Activated T-cell treated with anti-CD3 and anti-CD28 coated beads for 1 hour (primary cell): Measurements from ENCODE around the gene PHLDA1.
"Not testable (repeated sequence)": the region's sequence is repeated elsewhere in the genome, so short reads cannot be mapped to it uniquely, and the experiment has no call there.

Experiments used
- DNase-seq: peaks from one replicate; pipeline ENCODE4 v3.0.0-alpha.2; 2020; ENCODE audit warnings: low read depth

PHLDA1 gene

GRCh38 chr12:75985566-75985965, 46.0 kb downstream of the PHLDA1 start:
- no peak for DNase-seq

GRCh38 chr12:75984577-75985182, 46.9 kb downstream of the PHLDA1 start:
- DNase-seq, result no peak

- DNase-seq, result not testable (repeated sequence)
Observed at GRCh38 chr12:75983851-75984250, 47.7 kb downstream of the PHLDA1 start.

DNA sequence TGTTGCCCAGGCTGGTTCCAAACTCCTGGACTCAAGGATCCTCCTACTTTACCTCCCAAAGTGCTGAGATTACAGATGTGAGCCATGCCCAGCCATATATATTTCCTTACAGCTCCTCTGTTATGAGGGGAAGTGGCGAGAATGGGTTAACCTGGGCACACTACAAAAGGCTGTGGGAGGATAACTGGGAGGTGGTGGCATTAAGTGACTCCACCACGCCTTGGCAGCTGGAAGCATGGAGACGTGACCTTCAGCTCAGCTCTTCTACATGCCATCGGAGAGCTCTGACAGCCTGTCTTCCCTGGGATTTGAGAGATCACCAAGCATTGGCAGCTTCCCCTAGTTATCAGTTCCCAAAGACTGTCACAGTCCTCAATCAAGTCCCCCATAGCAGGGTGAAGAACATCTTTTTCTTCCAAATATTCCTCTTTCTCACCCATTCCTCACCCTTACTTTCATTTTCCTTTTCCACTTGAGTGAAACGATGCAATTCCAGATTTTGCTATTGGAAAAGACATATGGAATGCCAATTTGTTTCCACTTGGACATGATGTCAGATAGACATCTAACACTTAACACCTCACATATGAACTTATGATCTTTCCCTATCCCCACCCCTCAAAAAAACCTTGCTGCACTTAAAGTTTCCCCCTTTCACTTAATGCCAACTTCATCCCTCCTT, 48.5 kb downstream of the PHLDA1 start:
- DNase-seq, result no peak

DNA sequence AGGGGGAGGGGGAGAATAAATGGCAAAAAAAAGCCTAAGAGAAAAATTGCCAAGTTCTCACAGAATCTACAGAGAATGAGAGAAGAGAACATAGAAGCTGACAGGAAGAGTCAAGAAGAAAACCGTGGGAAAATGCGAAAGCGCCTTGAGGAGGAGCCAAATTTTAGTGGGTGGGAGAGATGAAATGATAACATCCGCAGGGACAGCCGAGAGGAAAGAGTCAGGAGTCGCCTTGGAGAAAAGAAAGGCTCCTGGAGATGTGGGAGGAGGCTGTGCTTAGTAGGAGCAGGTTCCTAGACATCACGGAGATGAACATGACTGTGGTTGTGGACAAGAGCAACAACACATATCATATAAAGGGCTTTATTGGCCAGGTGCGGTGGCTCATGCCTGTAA, 49.4 kb downstream of the PHLDA1 start:
- DNase-seq, result no peak

GRCh38 chr12:75981247-75982168, 50.1 kb downstream of the PHLDA1 start:
- DNase-seq, result no peak

DNA sequence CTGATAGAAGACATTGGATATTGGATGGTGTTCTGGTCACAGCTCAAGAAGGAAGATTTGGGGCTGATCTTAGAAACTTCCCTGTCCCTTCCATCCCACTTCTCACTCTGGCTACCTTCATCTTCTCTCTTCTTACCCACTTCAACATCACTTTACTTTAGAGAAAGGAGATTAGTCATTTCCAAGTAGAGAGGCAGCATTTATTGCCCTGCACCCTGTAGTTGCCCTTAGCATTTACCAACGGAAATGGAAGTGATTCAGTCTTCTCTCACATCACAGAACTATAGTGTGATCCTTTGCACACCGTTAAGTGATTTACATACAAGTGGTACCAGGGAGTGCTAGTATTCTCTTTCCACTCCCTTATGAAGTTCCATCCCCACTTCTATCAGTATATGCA, 52.4 kb downstream of the PHLDA1 start:
- no peak for DNase-seq

- DNase-seq, result no peak
Observed at GRCh38 chr12:75978677-75979076, 52.9 kb downstream of the PHLDA1 start.

- peak; percentile 49 for DNase-seq
Observed at GRCh38 chr12:75977952-75978671, 53.5 kb downstream of the PHLDA1 start.

DNA sequence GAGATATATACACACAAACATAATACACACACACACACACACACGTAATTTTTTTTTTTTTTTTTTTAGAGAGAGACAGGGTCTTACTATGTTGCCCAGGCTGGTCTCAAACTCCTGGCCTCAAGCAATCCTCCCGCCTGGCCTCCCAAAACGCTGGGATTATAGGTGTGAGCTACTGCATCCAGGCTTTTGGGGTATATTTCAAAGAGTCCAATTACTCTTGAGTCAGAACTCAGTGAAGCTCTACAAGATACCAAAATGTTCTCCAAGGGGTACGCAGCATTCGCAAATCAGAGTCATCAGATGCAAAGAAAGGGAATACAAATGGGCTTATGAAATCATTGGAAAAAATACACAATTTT, 54.0 kb downstream of the PHLDA1 start:
- DNase-seq, result no peak

DNA sequence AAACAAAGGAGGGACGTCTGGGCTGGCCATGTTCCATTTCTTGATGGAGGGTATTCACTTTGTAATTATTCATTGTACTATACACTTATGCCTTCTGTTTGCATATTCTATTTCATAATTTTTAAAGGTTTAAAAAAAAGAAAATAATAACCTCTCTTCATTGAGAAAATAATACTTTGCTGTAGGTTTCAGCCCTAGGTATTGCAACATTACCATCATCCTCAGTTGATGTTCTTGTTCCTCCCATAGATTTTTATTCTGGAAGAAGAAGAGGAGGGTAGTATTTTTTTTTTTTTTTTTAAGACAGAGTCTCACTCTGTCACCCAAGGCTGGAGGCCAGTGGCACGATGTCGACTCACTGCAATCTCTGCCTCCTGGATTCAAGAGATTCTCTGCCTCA, 54.7 kb downstream of the PHLDA1 start:
- no peak for DNase-seq

DNA sequence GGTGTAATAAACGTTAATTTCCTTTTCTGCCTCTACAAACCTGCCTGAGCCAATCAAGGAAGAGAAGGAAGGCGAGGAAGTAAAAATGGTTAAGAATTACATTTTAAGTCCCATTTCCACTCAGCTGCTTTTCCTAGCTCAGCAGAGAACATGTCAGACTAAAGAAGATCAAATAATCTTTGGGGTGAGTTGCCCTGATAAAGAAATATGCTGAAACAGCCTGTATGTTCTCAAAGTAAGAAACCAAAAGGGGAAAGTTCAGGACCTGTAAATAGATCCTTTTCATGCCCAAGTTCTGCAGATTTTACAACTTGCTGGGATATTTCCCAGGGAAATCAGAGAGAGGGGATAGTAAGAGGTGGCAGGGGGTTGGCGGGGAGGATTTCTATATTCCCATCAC, 55.5 kb downstream of the PHLDA1 start:
- DNase-seq, result no peak

GRCh38 chr12:75975702-75976101, 55.9 kb downstream of the PHLDA1 start:
- no peak for DNase-seq
